Large intestine (tissue), 3 donors: ENCODE results near the gene BRSK2. TPM values are rescaled to one million over a fixed set of nuclear protein-coding genes. Genes with fewer than 3 reads are reported as not detected.
A peak's percentile ranks its signal among the peaks of the same experiment; 100 is the strongest.
"Not testable (repeated sequence)": the region's sequence is repeated elsewhere in the genome, so short reads cannot be mapped to it uniquely, and the experiment has no call there.

Source experiments
- DNase-seq, 2 donors: peaks; one replicate each; pipeline versions ENCODE4 v3.0.0 to v3.0.0-alpha.2; 2013
- H3K27ac ChIP-seq: one replicate; pipeline ENCODE4 v1.5.1; 2013; ENCODE audit warnings: low read length
- H3K27me3 ChIP-seq: 2 replicates; pipeline ENCODE4 v1.6.1; 2013; ENCODE audit warnings: low read length; ENCODE audit not compliant: control insufficient read depth, insufficient read depth
- H3K36me3 ChIP-seq: 2 replicates; pipeline ENCODE4 v1.6.1; 2013; ENCODE audit warnings: low read length; ENCODE audit not compliant: control insufficient read depth, insufficient read depth
- H3K4me1 ChIP-seq: one replicate; pipeline ENCODE4 v1.6.1; 2013; ENCODE audit warnings: low read length; ENCODE audit not compliant: control insufficient read depth, insufficient read depth
- H3K4me3 ChIP-seq: one replicate; pipeline ENCODE4 v1.5.1; 2013; ENCODE audit warnings: low read length
- H3K9me3 ChIP-seq: one replicate; pipeline ENCODE4 v1.6.1; 2013; ENCODE audit warnings: mild to moderate bottlenecking, low read depth, low read length, moderate library complexity; ENCODE audit not compliant: control insufficient read depth
- WGBS: methylation state at CpG from one replicate; pipeline ENCODE4 v1.1.5; 2013; ENCODE audit warnings: low lambda C conversion rate; ENCODE audit not compliant: insufficient coverage; 5-methylcytosine and 5-hydroxymethylcytosine counted together
- polyA plus RNA-seq: library from polyadenylated mRNA; unstranded; fragments of 120-200 nt; gene quantifications from one replicate; pipeline ENCODE4 v1.2.1, GENCODE V29; 2013

BRSK2 gene
- polyA plus RNA-seq, 1 donor, result 14.7 TPM

GRCh38 chr11:1411739-1412138 lies 22.0 kb downstream of the BRSK2 start:
- H3K4me3 ChIP-seq, DNase-seq, H3K27ac ChIP-seq, H3K4me1 ChIP-seq, H3K36me3 ChIP-seq, H3K27me3 ChIP-seq: not testable (repeated sequence)
- WGBS, result no CpG with 5 or more reads among the region's 27 CpGs
- peaks cover 31% of the 10 kb centered on the region for H3K9me3 ChIP-seq

GRCh38 chr11:1412377-1413095 lies 22.8 kb downstream of the BRSK2 start:
- Histone ChIP-seq H3K27ac (no peak overlapping the region), H3K27me3 (no peaks in the 10 kb centered on the region), H3K36me3 (no peaks in the 10 kb centered on the region), H3K4me3 (no peak overlapping the region), H3K9me3 (peaks cover 38% of the 10 kb centered on the region), H3K4me1 (no peaks in the 10 kb centered on the region)
- WGBS, result no CpG with 5 or more reads among the region's 36 CpGs
- DNase-seq, result no peak

GRCh38 chr11:1414650-1415049 lies 24.9 kb downstream of the BRSK2 start:
- H3K4me1 ChIP-seq, result no peaks in the 10 kb centered on the region
- H3K36me3 ChIP-seq, result no peaks in the 10 kb centered on the region
- H3K9me3 ChIP-seq, result peaks cover 58% of the 10 kb centered on the region
- WGBS, result no CpG with 5 or more reads among the region's 22 CpGs
- no peaks in the 10 kb centered on the region for H3K27me3 ChIP-seq
- no peak overlapping the region for H3K27ac ChIP-seq
- DNase-seq, result no peak
- no peak overlapping the region for H3K4me3 ChIP-seq

GRCh38 chr11:1415631-1416030 lies 25.9 kb downstream of the BRSK2 start:
- no CpG with 5 or more reads among the region's 7 CpGs for WGBS

GRCh38 chr11:1418192-1418795 lies 28.6 kb downstream of the BRSK2 start:
- DNase-seq, H3K4me1 ChIP-seq, H3K36me3 ChIP-seq, H3K27me3 ChIP-seq, H3K27ac ChIP-seq, H3K4me3 ChIP-seq: not testable (repeated sequence)
- no CpG with 5 or more reads among the region's 1 CpG for WGBS
- H3K9me3 ChIP-seq, result peaks cover 74% of the 10 kb centered on the region

More at GRCh38 chr11:1415631-1416030, 25.9 kb downstream of the BRSK2 start:
- no peak overlapping the region for H3K4me3 ChIP-seq
- H3K27me3 ChIP-seq, result no peaks in the 10 kb centered on the region
- no peak for DNase-seq
- H3K27ac ChIP-seq, result no peak overlapping the region
- H3K4me1 ChIP-seq, result no peaks in the 10 kb centered on the region
- H3K36me3 ChIP-seq, result no peaks in the 10 kb centered on the region
- H3K9me3 ChIP-seq, result peaks cover 68% of the 10 kb centered on the region

GRCh38 chr11:1419811-1420210 lies 30.1 kb downstream of the BRSK2 start:
- Histone ChIP-seq H3K27ac (no peak overlapping the region), H3K4me1 (peaks cover 12% of the 10 kb centered on the region), H3K27me3 (no peaks in the 10 kb centered on the region), H3K4me3 (no peak overlapping the region), H3K36me3 (no peaks in the 10 kb centered on the region), H3K9me3 (peaks cover 74% of the 10 kb centered on the region)
- no CpG with 5 or more reads among the region's 17 CpGs for WGBS
- no peak for DNase-seq

- no CpG with 5 or more reads among the region's 11 CpGs for WGBS
Observed at GRCh38 chr11:1421291-1421690, 31.6 kb downstream of the BRSK2 start.

GRCh38 chr11:1422481-1422880 lies 32.7 kb downstream of the BRSK2 start:
- Histone ChIP-seq H3K4me3 (no peak overlapping the region), H3K27ac (no peak overlapping the region), H3K36me3 (no peaks in the 10 kb centered on the region), H3K27me3 (no peaks in the 10 kb centered on the region), H3K9me3 (peaks cover 53% of the 10 kb centered on the region), H3K4me1 (peaks cover 12% of the 10 kb centered on the region)
- peak in 1 of 2 donors; percentile 22 for DNase-seq
- no CpG with 5 or more reads among the region's 9 CpGs for WGBS

More at GRCh38 chr11:1421291-1421690, 31.6 kb downstream of the BRSK2 start:
- H3K4me3 ChIP-seq, result no peak overlapping the region
- H3K9me3 ChIP-seq, result peaks cover 64% of the 10 kb centered on the region
- H3K4me1 ChIP-seq, result peaks cover 12% of the 10 kb centered on the region
- H3K27me3 ChIP-seq, result no peaks in the 10 kb centered on the region
- no peaks in the 10 kb centered on the region for H3K36me3 ChIP-seq
- DNase-seq, result no peak
- no peak overlapping the region for H3K27ac ChIP-seq

GRCh38 chr11:1422981-1423380 lies 33.2 kb downstream of the BRSK2 start:
- no peak for DNase-seq
- H3K4me3 ChIP-seq, result no peak overlapping the region
- 20% methylated on average over 1 of the region's 15 CpGs for WGBS
- H3K27me3 ChIP-seq, result no peaks in the 10 kb centered on the region
- peaks cover 12% of the 10 kb centered on the region for H3K4me1 ChIP-seq
- no peaks in the 10 kb centered on the region for H3K36me3 ChIP-seq
- H3K27ac ChIP-seq, result peak overlapping the region; percentile 43
- peaks cover 49% of the 10 kb centered on the region for H3K9me3 ChIP-seq

GRCh38 chr11:1423406-1423805 lies 33.7 kb downstream of the BRSK2 start:
- peak overlapping the region; percentile 43 for H3K27ac ChIP-seq
- H3K4me1 ChIP-seq, result peaks cover 12% of the 10 kb centered on the region
- H3K36me3 ChIP-seq, H3K4me3 ChIP-seq, H3K27me3 ChIP-seq: not testable (repeated sequence)
- peaks cover 45% of the 10 kb centered on the region for H3K9me3 ChIP-seq
- WGBS, result no CpG with 5 or more reads among the region's 22 CpGs
- DNase-seq, result peak; percentile 89 to 95
